Measurements from ENCODE around the gene PLK4.
"Not testable (repeated sequence)": the region's sequence is repeated elsewhere in the genome, so short reads cannot be mapped to it uniquely, and the experiment has no call there.

Gene PLK4

GRCh38 chr4:127917151-127917550 lies 36.5 kb downstream of the PLK4 start:
- Histone ChIP-seq H3K4ac (ENCODE audit: low read length) (no peak overlapping the region), H3K9me3 (replicated peaks in 1 of 2; ENCODE audit: control insufficient read depth in 2 of 2, insufficient read depth in 1 of 2, low read depth in 1 of 2, low read length in 2 of 2) (no peaks in the 10 kb centered on the region), H2BK15ac (ENCODE audit: low read length) (no peak overlapping the region), H2AFZ (ENCODE audit: low read length) (no peak overlapping the region), H2AK5ac (ENCODE audit: low read depth, low read length) (no peak overlapping the region), H3K23ac (ENCODE audit: low read depth, low read length, poor library complexity) (no peak overlapping the region), H4K8ac (ENCODE audit: low read depth, low read length) (no peak overlapping the region), H2BK120ac (ENCODE audit: low read depth, low read length) (no peak overlapping the region), H3K14ac (ENCODE audit: low read length) (no peak overlapping the region), H3K9ac (ENCODE audit: low read depth, low read length, poor library complexity) (no peak overlapping the region), H2BK5ac (ENCODE audit: low read length) (no peak overlapping the region), H3K27me3 (ENCODE audit: control insufficient read depth in 3 of 3, insufficient read depth in 3 of 3, low read depth in 1 of 3, low read length in 3 of 3) (no peaks in the 10 kb centered on the region), H4K91ac (ENCODE audit: low read depth, low read length, poor library complexity) (no peak overlapping the region), H3K4me1 (ENCODE audit: control insufficient read depth in 2 of 2, insufficient read depth in 1 of 2, low read depth in 1 of 2, low read length in 2 of 2) (no peaks in the 10 kb centered on the region), H3K18ac (ENCODE audit: low read length) (no peak overlapping the region), H3K79me1 (ENCODE audit: low read depth, low read length) (no peaks in the 10 kb centered on the region), H3K4me3 (ENCODE audit: low read length in 2 of 2) (no peak overlapping the region), H3K36me3 (replicated peaks in 1 of 2; ENCODE audit: control insufficient read depth in 2 of 2, insufficient read depth in 2 of 2, low read length in 2 of 2) (peaks cover 7 to 39% of the 10 kb centered on the region in 2 donors), H3K4me2 (ENCODE audit: insufficient read depth, low read length, poor library complexity, severe bottlenecking) (no peak overlapping the region), H3K27ac (replicated peaks; ENCODE audit: low read length) (no peak overlapping the region), H2BK12ac (ENCODE audit: low read length) (no peak overlapping the region)
- no peak for DNase-seq (ENCODE audit: low spot score)

GRCh38 chr4:127920521-127920920 lies 39.8 kb downstream of the PLK4 start:
- H3K27me3 ChIP-seq (ENCODE audit: control insufficient read depth in 3 of 3, insufficient read depth in 3 of 3, low read depth in 1 of 3, low read length in 3 of 3), result no peaks in the 10 kb centered on the region
- no peaks in the 10 kb centered on the region for H3K4me1 ChIP-seq (ENCODE audit: control insufficient read depth in 2 of 2, insufficient read depth in 1 of 2, low read depth in 1 of 2, low read length in 2 of 2)
- H2BK15ac ChIP-seq (ENCODE audit: low read length), result no peak overlapping the region
- no peak overlapping the region for H2BK120ac ChIP-seq (ENCODE audit: low read depth, low read length)
- no peak overlapping the region for H3K14ac ChIP-seq (ENCODE audit: low read length)
- no peak overlapping the region for H3K4ac ChIP-seq (ENCODE audit: low read length)
- no peak overlapping the region for H3K18ac ChIP-seq (ENCODE audit: low read length)
- WGBS, 2 donors (ENCODE audit: extremely low coverage in 2 of 2, insufficient read length in 2 of 2, insufficient replicate concordance in 1 of 2), result no CpG with 5 or more reads among the region's 3 CpGs
- no peak overlapping the region for H3K9ac ChIP-seq (ENCODE audit: low read depth, low read length, poor library complexity)
- no peak overlapping the region for H2AK5ac ChIP-seq (ENCODE audit: low read depth, low read length)
- no peak overlapping the region for H3K23ac ChIP-seq (ENCODE audit: low read depth, low read length, poor library complexity)
- no peak overlapping the region for H3K4me2 ChIP-seq (ENCODE audit: insufficient read depth, low read length, poor library complexity, severe bottlenecking)
- H4K8ac ChIP-seq (ENCODE audit: low read depth, low read length), result no peak overlapping the region
- H3K27ac ChIP-seq (replicated peaks; ENCODE audit: low read length), result no peak overlapping the region
- DNase-seq (ENCODE audit: low spot score), result no peak
- H3K36me3 ChIP-seq (replicated peaks in 1 of 2; ENCODE audit: control insufficient read depth in 2 of 2, insufficient read depth in 2 of 2, low read length in 2 of 2), result peaks cover 7 to 39% of the 10 kb centered on the region in 2 donors
- H4K91ac ChIP-seq (ENCODE audit: low read depth, low read length, poor library complexity), result no peak overlapping the region
- H2AFZ ChIP-seq (ENCODE audit: low read length), result no peak overlapping the region
- no peak overlapping the region for H2BK12ac ChIP-seq (ENCODE audit: low read length)
- no peaks in the 10 kb centered on the region for H3K9me3 ChIP-seq (replicated peaks in 1 of 2; ENCODE audit: control insufficient read depth in 2 of 2, insufficient read depth in 1 of 2, low read depth in 1 of 2, low read length in 2 of 2)
- no peak overlapping the region for H3K4me3 ChIP-seq (ENCODE audit: low read length in 2 of 2)
- H2BK5ac ChIP-seq (ENCODE audit: low read length), result no peak overlapping the region
- no peaks in the 10 kb centered on the region for H3K79me1 ChIP-seq (ENCODE audit: low read depth, low read length)

- no peak overlapping the region for H3K4ac ChIP-seq (ENCODE audit: low read length)
- no CpG with 5 or more reads among the region's 2 CpGs for WGBS, 2 donors (ENCODE audit: extremely low coverage in 2 of 2, insufficient read length in 2 of 2, insufficient replicate concordance in 1 of 2)
- peaks cover 7 to 35% of the 10 kb centered on the region in 2 donors for H3K36me3 ChIP-seq (replicated peaks in 1 of 2; ENCODE audit: control insufficient read depth in 2 of 2, insufficient read depth in 2 of 2, low read length in 2 of 2)
- H2AFZ ChIP-seq (ENCODE audit: low read length), result no peak overlapping the region
- H2BK120ac ChIP-seq (ENCODE audit: low read depth, low read length), result no peak overlapping the region
- H3K79me1 ChIP-seq (ENCODE audit: low read depth, low read length), result no peaks in the 10 kb centered on the region
- no peak overlapping the region for H2AK5ac ChIP-seq (ENCODE audit: low read depth, low read length)
- H3K9me3 ChIP-seq (replicated peaks in 1 of 2; ENCODE audit: control insufficient read depth in 2 of 2, insufficient read depth in 1 of 2, low read depth in 1 of 2, low read length in 2 of 2), result no peaks in the 10 kb centered on the region
- no peak overlapping the region for H3K4me2 ChIP-seq (ENCODE audit: insufficient read depth, low read length, poor library complexity, severe bottlenecking)
- DNase-seq (ENCODE audit: low spot score), result no peak
- no peak overlapping the region for H3K23ac ChIP-seq (ENCODE audit: low read depth, low read length, poor library complexity)
- H2BK5ac ChIP-seq (ENCODE audit: low read length), result no peak overlapping the region
- no peak overlapping the region for H4K8ac ChIP-seq (ENCODE audit: low read depth, low read length)
- no peak overlapping the region for H4K91ac ChIP-seq (ENCODE audit: low read depth, low read length, poor library complexity)
- H3K4me1 ChIP-seq (ENCODE audit: control insufficient read depth in 2 of 2, insufficient read depth in 1 of 2, low read depth in 1 of 2, low read length in 2 of 2), result no peaks in the 10 kb centered on the region
- H3K9ac ChIP-seq (ENCODE audit: low read depth, low read length, poor library complexity), result no peak overlapping the region
- H3K18ac ChIP-seq (ENCODE audit: low read length), result no peak overlapping the region
- H3K27me3 ChIP-seq (ENCODE audit: control insufficient read depth in 3 of 3, insufficient read depth in 3 of 3, low read depth in 1 of 3, low read length in 3 of 3), result no peaks in the 10 kb centered on the region
- H3K14ac ChIP-seq (ENCODE audit: low read length), result no peak overlapping the region
- H2BK12ac ChIP-seq (ENCODE audit: low read length), result no peak overlapping the region
- no peak overlapping the region for H3K27ac ChIP-seq (replicated peaks; ENCODE audit: low read length)
- no peak overlapping the region for H2BK15ac ChIP-seq (ENCODE audit: low read length)
- H3K4me3 ChIP-seq (ENCODE audit: low read length in 2 of 2), result no peak overlapping the region
Measured at GRCh38 chr4:127922226-127922625, 41.5 kb downstream of the PLK4 start.

GRCh38 chr4:127925720-127926119 lies 45.0 kb downstream of the PLK4 start:
- not testable (repeated sequence) for DNase-seq (ENCODE audit: low spot score); H2AK5ac ChIP-seq (ENCODE audit: low read depth, low read length); H3K27me3 ChIP-seq (ENCODE audit: control insufficient read depth in 3 of 3, insufficient read depth in 3 of 3, low read depth in 1 of 3, low read length in 3 of 3); H3K9me3 ChIP-seq (replicated peaks in 1 of 2; ENCODE audit: control insufficient read depth in 2 of 2, insufficient read depth in 1 of 2, low read depth in 1 of 2, low read length in 2 of 2); H3K4me3 ChIP-seq (ENCODE audit: low read length in 2 of 2); H3K23ac ChIP-seq (ENCODE audit: low read depth, low read length, poor library complexity); H3K27ac ChIP-seq (replicated peaks; ENCODE audit: low read length); H3K14ac ChIP-seq (ENCODE audit: low read length); H3K9ac ChIP-seq (ENCODE audit: low read depth, low read length, poor library complexity); H2BK120ac ChIP-seq (ENCODE audit: low read depth, low read length); H3K79me1 ChIP-seq (ENCODE audit: low read depth, low read length); H4K8ac ChIP-seq (ENCODE audit: low read depth, low read length); H3K4ac ChIP-seq (ENCODE audit: low read length); H2BK5ac ChIP-seq (ENCODE audit: low read length); H2BK15ac ChIP-seq (ENCODE audit: low read length); H3K18ac ChIP-seq (ENCODE audit: low read length); H2AFZ ChIP-seq (ENCODE audit: low read length); H4K91ac ChIP-seq (ENCODE audit: low read depth, low read length, poor library complexity); H3K4me2 ChIP-seq (ENCODE audit: insufficient read depth, low read length, poor library complexity, severe bottlenecking); H3K4me1 ChIP-seq (ENCODE audit: control insufficient read depth in 2 of 2, insufficient read depth in 1 of 2, low read depth in 1 of 2, low read length in 2 of 2); H2BK12ac ChIP-seq (ENCODE audit: low read length)
- WGBS, 2 donors (ENCODE audit: extremely low coverage in 2 of 2, insufficient read length in 2 of 2, insufficient replicate concordance in 1 of 2), result no CpG with 5 or more reads among the region's 2 CpGs
- peaks cover 4 to 41% of the 10 kb centered on the region in 2 donors for H3K36me3 ChIP-seq (replicated peaks in 1 of 2; ENCODE audit: control insufficient read depth in 2 of 2, insufficient read depth in 2 of 2, low read length in 2 of 2)

Measured in neuronal stem cell (in vitro differentiated cells).